GM12878 (cell line): ENCODE measurements around the gene CACHD1. TPM values are rescaled to one million over a fixed set of nuclear protein-coding genes. Genes with fewer than 3 reads are reported as not detected.

Experiments used
- ATAC-seq: fragments of 200-7000 bp; cut with Tn5 transposase; 3 replicates; pipeline ENCODE4 v1.9.1; 2020; ENCODE audit warnings: mild to moderate bottlenecking, moderate library complexity
- BruUV-seq: library from RNA; stranded (reverse); fragments of 400-500 nt; replicated peaks from 2 replicates; lab custom pipeline; 2021; lab: Mats Ljungman, UMichigan
- CTCF ChIA-PET: fragments of 300-600 bp; sonication (Branson Sonifier 250); formaldehyde crosslinking; extraction: SDS; loops from one replicate; lab custom pipeline; 2021; ENCODE audit warnings: inconsistent platforms; lab: Yijun Ruan, JAX
- POLR2A ChIA-PET: fragments of 350-600 bp; formaldehyde crosslinking; extraction: SDS; loops from one replicate; lab custom pipeline; 2021; ENCODE audit warnings: inconsistent platforms; lab: Charles Lee
- RAD21 ChIA-PET: fragments of 300-600 bp; sonication (Branson Sonifier 250); formaldehyde crosslinking; loops from one replicate; lab custom pipeline; 2023; ENCODE audit warnings: antibody characterized with exemption; ENCODE audit not compliant: unreplicated experiment; lab: Charles Lee
- SMC1A ChIA-PET: fragments of 300-600 bp; sonication (Branson Sonifier 250); formaldehyde crosslinking; loops from one replicate; lab custom pipeline; 2023; ENCODE audit not compliant: unreplicated experiment, uncharacterized antibody; lab: Charles Lee
- DNase-seq: peaks from one replicate; pipeline ENCODE4 v3.0.0-alpha.2; 2011; ENCODE audit warnings: low read depth, low spot score
- FAIRE-seq: peaks from 3 replicates; lab custom pipeline; 2011; peaks lifted over from hg19 to GRCh38; lab: Jason Lieb, UNC
- H2AFZ ChIP-seq: 2 replicates; pipeline ENCODE4 v1.6.0; 2011; ENCODE audit warnings: low read depth, low read length, control low read depth; ENCODE audit not compliant: control insufficient read depth
- H3K27ac ChIP-seq: 2 replicates; pipeline ENCODE4 v1.5.1; 2011; ENCODE audit warnings: control low read depth; ENCODE audit not compliant: control insufficient read depth, insufficient read depth
- H3K27me3 ChIP-seq, 2 experiments: replicated peaks in 1 of 2; 2 replicates each; pipeline versions ENCODE4 v1.6.0 to v1.6.1; 2011; ENCODE audit warnings: low read length in 1 of 2; ENCODE audit not compliant: control insufficient read depth in 2 of 2, insufficient read depth in 2 of 2
- H3K36me3 ChIP-seq, 2 experiments: 2 replicates each; pipeline ENCODE4 v1.5.1; 2011; ENCODE audit warnings: low read length in 1 of 2; ENCODE audit not compliant: control insufficient read depth in 2 of 2, insufficient read depth in 2 of 2
- H3K4me1 ChIP-seq: 2 replicates; pipeline ENCODE4 v1.6.1; 2011; ENCODE audit warnings: mild to moderate bottlenecking, low read length, moderate library complexity, mixed read lengths; ENCODE audit not compliant: control insufficient read depth, insufficient read depth
- H3K4me2 ChIP-seq: 2 replicates; pipeline ENCODE4 v1.6.0; 2011; ENCODE audit warnings: control low read depth; ENCODE audit not compliant: control insufficient read depth, insufficient read depth
- H3K4me3 ChIP-seq: fragments of 200-600 bp; sonication (generic); 2 replicates; pipeline ENCODE4 v1.5.1; 2016
- H3K79me2 ChIP-seq: 2 replicates; pipeline ENCODE4 v1.6.0; 2011; ENCODE audit warnings: low read length; ENCODE audit not compliant: control insufficient read depth, insufficient read depth
- H3K9ac ChIP-seq: 2 replicates; pipeline ENCODE4 v1.8.0; 2011; ENCODE audit warnings: low read length, control low read depth, mixed read lengths; ENCODE audit not compliant: control insufficient read depth, insufficient read depth
- H3K9me3 ChIP-seq: replicated peaks from 3 replicates; pipeline ENCODE4 v1.5.1; 2011; ENCODE audit warnings: mild to moderate bottlenecking, low read length; ENCODE audit not compliant: control insufficient read depth, insufficient read depth
- H4K20me1 ChIP-seq: 2 replicates; pipeline ENCODE4 v1.6.0; 2011; ENCODE audit not compliant: control insufficient read depth, insufficient read depth
- CBX3 ChIP-seq: fragments of 200-600 bp; sonication (generic); IDR thresholded peaks from 2 replicates; pipeline ENCODE4 v1.6.1; 2016; ENCODE audit warnings: low read depth, borderline replicate concordance
- EGR1 ChIP-seq, 2 experiments: IDR thresholded peaks; 1 replicate in 1 of 2; 2 replicates in 1 of 2; pipeline ENCODE4 v1.6.1; 2011 to 2012; ENCODE audit warnings: low read depth in 2 of 2, low read length in 2 of 2, borderline replicate concordance in 1 of 2, mild to moderate bottlenecking in 1 of 2, moderate library complexity in 1 of 2
- SUPT20H ChIP-seq: IDR thresholded peaks from 2 replicates; pipeline ENCODE4 v1.6.1; 2011; ENCODE audit warnings: low read depth, mild to moderate bottlenecking, low read length, moderate library complexity, borderline replicate concordance; ENCODE audit not compliant: control insufficient read depth
- WGBS: methylation state at CpG from one replicate; pipeline ENCODE4 v1.1.6; 2016; ENCODE audit warnings: low lambda C conversion rate; ENCODE audit not compliant: insufficient replicate concordance, insufficient coverage; ENCODE audit errors: missing lambda C conversion rate; 5-methylcytosine and 5-hydroxymethylcytosine counted together
- in situ Hi-C: fragments of 300-500 bp; cut with MboI; formaldehyde crosslinking; loops from 9 replicates; pipeline ENCODE4 v1.14.3; 2018; ENCODE audit warnings: mixed read lengths
- intact Hi-C: fragments of 100-400 bp; cut with micrococcal nuclease; formaldehyde crosslinking; loops from one replicate; pipeline ENCODE4 v1.14.2; 2022; ENCODE audit not compliant: unreplicated experiment
- polyA plus RNA-seq, 11 experiments: library from polyadenylated mRNA; depleted of rRNA in 4 of 11; unstranded in 6 of 11; stranded (reverse) in 5 of 11; fragments of >200 nt; fragmentation: Nextera tagmentation in 4 of 11; fragmentation: Illumina TruSeq in 1 of 11; extraction: Ambion mirVana in 4 of 11; extraction: Trizol in 1 of 11; gene quantifications; 1 replicate in 1 of 11; 2 replicates in 10 of 11; pipeline versions ENCODE4 v1.2.1 to v1.2.3, GENCODE V29; 2011 to 2016; ENCODE audit warnings: inconsistent platforms in 2 of 11, missing spikeins in 2 of 11, low read depth in 1 of 11
- total RNA-seq, 4 experiments: library from RNA; depleted of rRNA in 3 of 4; stranded (reverse); fragments of >200 nt in 3 of 4; fragmentation: Illumina TruSeq in 1 of 4; extraction: Trizol in 1 of 4; gene quantifications; 2 replicates each; pipeline versions ENCODE4 v1.2.1 to v1.2.3, GENCODE V29; 2013 to 2021
- TF ChIP-seq, protein P1 (sequence below): fragments of 450-650 bp; IDR thresholded peaks from 2 replicates; pipeline ENCODE4 v1.6.1; 2018; ENCODE audit warnings: mild to moderate bottlenecking, low read depth, moderate library complexity; ENCODE audit not compliant: partially characterized antibody

Gene CACHD1
- total and polyA plus RNA-seq, 10 of the 15 experiments (the other 5 are each of a cell fraction or from before 2014, with no cell fraction given): 0.03 TPM; not detected in 9

DNA sequence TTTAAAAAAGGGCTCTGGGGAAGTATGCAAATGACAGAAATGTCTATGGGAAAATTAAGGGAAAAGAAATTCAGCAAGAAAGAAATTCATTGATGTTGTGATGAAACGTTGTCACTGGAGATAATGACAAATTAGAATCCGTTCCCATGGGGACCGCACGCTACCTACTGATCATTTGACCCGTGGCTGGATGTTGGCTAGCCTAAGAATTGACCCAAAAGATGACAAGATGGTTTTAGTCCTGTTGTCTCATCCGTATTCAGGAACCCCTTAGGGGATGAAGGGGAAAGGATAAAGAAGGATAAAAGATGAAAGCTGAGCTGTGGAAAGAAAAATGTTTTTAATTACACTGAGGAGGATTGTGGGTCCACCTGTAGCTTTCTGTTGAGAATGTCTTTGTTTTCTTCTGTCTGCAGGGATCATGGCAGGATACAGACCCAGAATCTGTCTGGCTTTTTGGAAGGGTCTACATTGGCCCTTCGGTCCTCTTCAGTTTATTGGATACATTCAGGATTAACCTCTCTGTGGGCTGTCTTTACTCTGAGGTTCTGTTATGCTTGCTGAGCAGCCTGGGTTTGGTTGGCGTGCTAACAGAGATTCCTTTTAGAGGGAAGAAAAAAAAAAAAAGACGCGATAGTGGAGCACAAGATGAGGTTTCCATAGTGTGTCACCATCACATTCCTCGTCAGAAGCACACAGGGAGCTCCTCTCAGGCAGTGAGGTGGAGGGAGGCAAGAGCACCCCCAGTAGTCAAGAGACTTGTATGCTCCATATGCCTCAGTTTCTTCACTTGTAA lies 106.2 kb downstream of the CACHD1 start:
- 27% methylated on average over 8 of the region's 11 CpGs for WGBS
- Histone ChIP-seq H4K20me1 (no peaks in the 10 kb centered on the region), H3K4me2 (no peak overlapping the region)
- no peak for DNase-seq
- TF ChIP-seq CBX3: no peak
- TF ChIP-seq SUPT20H: no peak
- TF ChIP-seq EGR1 (IDR thresholded peaks at IDR 0.05; ENCODE audit: borderline replicate concordance in 1 of 2, low read depth in 2 of 2, low read length in 2 of 2): no peak
- TF ChIP-seq, protein P1, sequence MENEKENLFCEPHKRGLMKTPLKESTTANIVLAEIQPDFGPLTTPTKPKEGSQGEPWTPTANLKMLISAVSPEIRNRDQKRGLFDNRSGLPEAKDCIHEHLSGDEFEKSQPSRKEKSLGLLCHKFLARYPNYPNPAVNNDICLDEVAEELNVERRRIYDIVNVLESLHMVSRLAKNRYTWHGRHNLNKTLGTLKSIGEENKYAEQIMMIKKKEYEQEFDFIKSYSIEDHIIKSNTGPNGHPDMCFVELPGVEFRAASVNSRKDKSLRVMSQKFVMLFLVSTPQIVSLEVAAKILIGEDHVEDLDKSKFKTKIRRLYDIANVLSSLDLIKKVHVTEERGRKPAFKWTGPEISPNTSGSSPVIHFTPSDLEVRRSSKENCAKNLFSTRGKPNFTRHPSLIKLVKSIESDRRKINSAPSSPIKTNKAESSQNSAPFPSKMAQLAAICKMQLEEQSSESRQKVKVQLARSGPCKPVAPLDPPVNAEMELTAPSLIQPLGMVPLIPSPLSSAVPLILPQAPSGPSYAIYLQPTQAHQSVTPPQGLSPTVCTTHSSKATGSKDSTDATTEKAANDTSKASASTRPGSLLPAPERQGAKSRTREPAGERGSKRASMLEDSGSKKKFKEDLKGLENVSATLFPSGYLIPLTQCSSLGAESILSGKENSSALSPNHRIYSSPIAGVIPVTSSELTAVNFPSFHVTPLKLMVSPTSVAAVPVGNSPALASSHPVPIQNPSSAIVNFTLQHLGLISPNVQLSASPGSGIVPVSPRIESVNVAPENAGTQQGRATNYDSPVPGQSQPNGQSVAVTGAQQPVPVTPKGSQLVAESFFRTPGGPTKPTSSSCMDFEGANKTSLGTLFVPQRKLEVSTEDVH: no peak
- TF ChIP-seq, all 136 proteins: peak for 0
- ChIA-PET CTCF (no interaction called here), POLR2A (no interaction called here), SMC1A (interaction anchor here (0.6 kb wide), 1 partner anchor 687 kb away, joined by 3 read pairs; no protein-coding TSS in a partner anchor), RAD21 (no interaction called here)
- Histone ChIP-seq H3K27ac (no peak overlapping the region), H3K9ac (no peak overlapping the region), H3K4me3 (no peak overlapping the region), H3K9me3 (no peaks in the 10 kb centered on the region), H3K27me3 (no peaks in the 10 kb centered on the region), H2AFZ (no peak overlapping the region), H3K36me3 (no peaks in the 10 kb centered on the region), H3K4me1 (no peaks in the 10 kb centered on the region), H3K79me2 (no peaks in the 10 kb centered on the region)
- ATAC-seq: no peak
- in situ Hi-C loops (no loop called here), intact Hi-C loops (no loop called here)
- BruUV-seq: no TSS peak
- no peak for FAIRE-seq
